Epithelial cell of proximal tubule (primary cell): ENCODE measurements around the gene ANKHD1. TPM values are rescaled to one million over a fixed set of nuclear protein-coding genes. Genes with fewer than 3 reads are reported as not detected.

Experiments used
- DNase-seq: peaks from one replicate; pipeline ENCODE4 v3.0.0-alpha.2; 2011; ENCODE audit warnings: low read depth
- H3K4me3 ChIP-seq: 2 replicates; pipeline ENCODE4 v1.5.1; 2011; ENCODE audit warnings: low read depth, mild to moderate bottlenecking, low read length
- total RNA-seq: library from RNA; depleted of rRNA; stranded (reverse); fragments of >200 nt; gene quantifications from 2 replicates; pipeline ENCODE4 v1.2.3, GENCODE V29; 2015
- TF ChIP-seq, protein P1 (sequence below): conservative IDR thresholded peaks from 2 replicates; pipeline ENCODE4 v1.5.1; 2012; ENCODE audit warnings: low read depth, mild to moderate bottlenecking, low read length

The ANKHD1 gene
- total RNA-seq, 1 donor from 2014 or later: 32.6 TPM

DNA sequence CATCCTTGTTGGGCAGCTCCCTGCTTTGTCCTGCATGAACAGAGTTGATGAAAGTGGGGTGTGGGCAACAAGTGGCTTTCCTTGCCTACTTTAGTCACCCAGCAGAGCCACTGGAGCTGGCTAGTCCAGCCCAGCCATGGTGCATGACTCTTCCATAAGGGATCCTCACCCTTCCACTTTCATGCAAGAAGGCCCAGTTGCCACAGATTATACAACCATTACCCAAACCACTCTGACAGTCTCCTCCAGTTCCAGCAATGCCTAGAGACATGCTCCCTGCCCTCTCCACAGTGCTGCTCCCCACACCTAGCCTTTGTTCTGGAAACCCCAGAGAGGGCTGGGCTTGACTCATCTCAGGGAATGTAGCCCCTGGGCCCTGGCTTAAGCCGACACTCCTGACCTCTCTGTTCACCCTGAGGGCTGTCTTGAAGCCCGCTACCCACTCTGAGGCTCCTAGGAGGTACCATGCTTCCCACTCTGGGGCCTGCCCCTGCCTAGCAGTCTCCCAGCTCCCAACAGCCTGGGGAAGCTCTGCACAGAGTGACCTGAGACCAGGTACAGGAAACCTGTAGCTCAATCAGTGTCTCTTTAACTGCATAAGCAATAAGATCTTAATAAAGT, 166.9 kb downstream of the ANKHD1 start:
- TF ChIP-seq, protein P1, sequence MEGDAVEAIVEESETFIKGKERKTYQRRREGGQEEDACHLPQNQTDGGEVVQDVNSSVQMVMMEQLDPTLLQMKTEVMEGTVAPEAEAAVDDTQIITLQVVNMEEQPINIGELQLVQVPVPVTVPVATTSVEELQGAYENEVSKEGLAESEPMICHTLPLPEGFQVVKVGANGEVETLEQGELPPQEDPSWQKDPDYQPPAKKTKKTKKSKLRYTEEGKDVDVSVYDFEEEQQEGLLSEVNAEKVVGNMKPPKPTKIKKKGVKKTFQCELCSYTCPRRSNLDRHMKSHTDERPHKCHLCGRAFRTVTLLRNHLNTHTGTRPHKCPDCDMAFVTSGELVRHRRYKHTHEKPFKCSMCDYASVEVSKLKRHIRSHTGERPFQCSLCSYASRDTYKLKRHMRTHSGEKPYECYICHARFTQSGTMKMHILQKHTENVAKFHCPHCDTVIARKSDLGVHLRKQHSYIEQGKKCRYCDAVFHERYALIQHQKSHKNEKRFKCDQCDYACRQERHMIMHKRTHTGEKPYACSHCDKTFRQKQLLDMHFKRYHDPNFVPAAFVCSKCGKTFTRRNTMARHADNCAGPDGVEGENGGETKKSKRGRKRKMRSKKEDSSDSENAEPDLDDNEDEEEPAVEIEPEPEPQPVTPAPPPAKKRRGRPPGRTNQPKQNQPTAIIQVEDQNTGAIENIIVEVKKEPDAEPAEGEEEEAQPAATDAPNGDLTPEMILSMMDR: no peak
- no peak for DNase-seq
- H3K4me3 ChIP-seq: no peak overlapping the region

DNA sequence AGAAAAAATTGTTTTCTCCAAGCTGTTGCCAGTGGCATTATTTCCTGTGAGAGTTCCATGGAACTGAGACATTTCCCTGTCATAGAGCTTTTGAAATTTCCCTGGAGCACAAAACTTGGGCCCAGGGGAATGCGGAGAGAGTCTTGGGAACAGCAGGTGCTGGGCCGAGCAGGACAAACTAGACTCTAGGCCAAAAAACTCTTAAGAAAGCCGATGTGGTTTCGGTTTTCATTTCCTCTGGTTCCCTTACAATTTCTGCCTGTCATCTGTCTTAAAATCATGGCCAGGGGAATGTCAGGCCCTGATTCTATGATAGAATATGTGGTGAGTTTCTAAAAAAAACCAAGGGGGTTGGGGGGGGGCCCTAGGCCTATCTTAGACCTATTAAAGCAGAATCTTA, 167.6 kb downstream of the ANKHD1 start:
- no peak for DNase-seq
- TF ChIP-seq, protein P1: no peak
- H3K4me3 ChIP-seq: no peak overlapping the region

DNA sequence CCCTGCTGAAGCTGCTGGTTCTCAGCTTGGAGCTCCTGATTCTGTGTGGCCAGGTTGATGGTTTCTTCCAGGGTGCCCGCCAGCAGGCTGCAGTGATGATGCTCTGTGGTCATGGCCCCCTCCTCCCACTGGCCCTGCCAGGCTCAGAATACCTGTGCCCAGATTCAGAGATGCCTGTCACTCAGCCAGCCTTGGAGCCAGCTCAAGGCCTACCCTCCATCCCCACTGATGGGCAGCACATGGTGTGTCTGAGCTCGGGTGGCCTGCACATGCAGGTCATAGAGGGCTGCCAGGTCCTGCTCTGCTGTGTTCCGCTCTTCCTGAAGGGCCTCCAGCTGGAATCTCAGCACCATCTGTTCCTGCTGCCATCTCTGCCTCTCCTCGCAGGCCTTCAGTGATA, 168.4 kb downstream of the ANKHD1 start:
- no peak overlapping the region for H3K4me3 ChIP-seq
- DNase-seq: no peak
- TF ChIP-seq, protein P1: no peak

DNA sequence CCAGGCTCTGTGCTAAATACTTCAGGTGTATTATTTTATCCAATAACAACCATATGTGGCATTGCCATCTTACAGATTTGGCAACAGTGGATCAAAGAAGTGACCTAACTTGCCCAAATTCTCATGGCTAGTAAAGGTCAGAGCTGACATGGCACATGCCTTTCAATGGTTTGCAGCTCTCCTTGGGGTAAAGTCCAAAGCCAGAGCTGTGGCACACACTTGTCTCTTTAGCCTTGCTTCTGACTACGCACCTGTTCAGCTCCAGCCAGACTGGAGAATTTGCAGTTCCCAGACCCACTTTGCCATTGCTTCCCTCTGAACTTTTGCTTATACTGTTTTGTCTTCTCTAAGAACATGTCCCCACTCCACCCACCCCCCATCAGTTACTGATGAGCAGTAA, 168.9 kb downstream of the ANKHD1 start:
- TF ChIP-seq, protein P1: no peak
- no peak for DNase-seq
- H3K4me3 ChIP-seq: no peak overlapping the region

DNA sequence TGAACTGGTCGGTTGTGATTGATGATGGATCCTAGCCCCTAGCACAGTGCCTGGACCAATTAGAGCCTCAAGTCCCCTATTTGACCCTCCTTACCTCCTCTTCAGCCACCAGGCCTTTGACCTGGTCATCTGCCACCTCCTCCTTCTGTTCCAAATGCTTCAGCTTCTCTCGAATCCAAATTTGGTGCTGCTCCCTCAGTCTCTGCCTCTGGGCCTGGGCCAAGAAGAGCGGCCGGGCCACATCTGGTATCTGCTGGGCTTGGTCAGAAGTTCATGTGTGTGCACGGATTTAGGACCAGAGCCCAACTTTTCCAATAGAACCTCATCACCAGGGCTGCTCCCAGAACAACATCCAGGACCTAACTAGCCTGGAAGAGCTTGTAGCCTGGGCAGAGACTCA, 169.5 kb downstream of the ANKHD1 start:
- TF ChIP-seq, protein P1: no peak
- no peak for DNase-seq
- H3K4me3 ChIP-seq: no peak overlapping the region

DNA sequence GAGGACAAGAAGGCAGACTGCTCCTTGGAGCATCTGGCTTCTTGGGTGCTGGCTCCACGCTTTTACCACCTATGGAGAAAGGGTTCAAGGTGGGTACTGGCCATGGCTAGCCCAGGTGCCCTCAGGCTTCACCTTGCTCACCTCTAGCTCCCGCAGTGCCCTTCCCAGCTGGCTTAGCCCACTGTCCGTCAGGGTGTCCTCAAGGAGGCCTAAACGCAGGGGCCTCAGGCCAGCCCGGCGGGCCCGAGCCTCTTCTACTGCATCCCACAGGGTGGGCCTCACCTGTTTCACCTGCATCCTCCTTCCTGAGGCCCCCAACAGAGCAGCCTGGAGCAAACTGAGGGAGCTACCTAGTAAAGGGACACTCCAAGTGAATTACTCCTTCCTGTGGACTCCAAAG, 172.1 kb downstream of the ANKHD1 start:
- no peak for DNase-seq
- H3K4me3 ChIP-seq: no peak overlapping the region
- TF ChIP-seq, protein P1: no peak

DNA sequence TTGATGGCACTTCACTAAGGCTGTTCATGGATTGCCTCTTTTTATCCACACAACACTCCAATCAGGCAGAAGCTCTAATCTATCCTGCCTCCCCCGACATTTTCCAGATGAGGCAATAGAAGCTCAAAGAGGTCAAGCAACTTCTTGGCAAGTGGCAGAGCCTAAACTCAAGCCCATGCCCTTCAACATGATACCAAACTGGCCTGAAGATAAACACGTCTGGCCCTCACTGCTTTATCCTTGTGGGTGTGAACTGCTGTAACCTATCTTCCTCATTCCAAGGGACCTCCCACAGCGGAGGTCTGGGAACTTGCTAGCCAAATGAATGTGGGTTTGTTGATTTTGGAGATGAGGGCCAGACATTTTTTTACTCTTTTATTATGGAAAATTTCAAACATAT, 172.5 kb downstream of the ANKHD1 start:
- no peak for DNase-seq
- H3K4me3 ChIP-seq: no peak overlapping the region
- TF ChIP-seq, protein P1: no peak
